ENCODE measurements around the gene EMILIN3.

The EMILIN3 gene

GRCh38 chr20:41366546-41367392 is at the start of gene EMILIN3:
EMILIN3 (minus strand) TSS chr20:41366818; CDS start chr20:41366634, 184 bp downstream.
- no peak for DNase-seq (ENCODE audit: low read depth in 4 of 4, low spot score in 1 of 4)

- no peak for DNase-seq (ENCODE audit: low read depth in 4 of 4, low spot score in 1 of 4)
Observed at GRCh38 chr20:41415191-41415590, 48.6 kb upstream of the EMILIN3 start.

GRCh38 chr20:41413169-41413568 is 46.6 kb upstream of the EMILIN3 start:
- DNase-seq (ENCODE audit: low read depth in 4 of 4, low spot score in 1 of 4): no peak

GRCh38 chr20:41412324-41413120 is 45.9 kb upstream of the EMILIN3 start:
- DNase-seq (ENCODE audit: low read depth in 4 of 4, low spot score in 1 of 4): no peak

- no peak for DNase-seq (ENCODE audit: low read depth in 4 of 4, low spot score in 1 of 4)
Observed at GRCh38 chr20:41411391-41411847, 44.8 kb upstream of the EMILIN3 start.

GRCh38 chr20:41408986-41409385 is 42.4 kb upstream of the EMILIN3 start:
- no peak for DNase-seq (ENCODE audit: low read depth in 4 of 4, low spot score in 1 of 4)

- no peak for DNase-seq (ENCODE audit: low read depth in 4 of 4, low spot score in 1 of 4)
Observed at GRCh38 chr20:41408156-41408794, 41.7 kb upstream of the EMILIN3 start.

- DNase-seq (ENCODE audit: low read depth in 4 of 4, low spot score in 1 of 4): no peak
Observed at GRCh38 chr20:41407607-41408006, 41.0 kb upstream of the EMILIN3 start.

- DNase-seq (ENCODE audit: low read depth in 4 of 4, low spot score in 1 of 4): no peak
Observed at GRCh38 chr20:41406896-41407444, 40.4 kb upstream of the EMILIN3 start.

GRCh38 chr20:41406353-41406752 is 39.7 kb upstream of the EMILIN3 start:
- no peak for DNase-seq (ENCODE audit: low read depth in 4 of 4, low spot score in 1 of 4)

GRCh38 chr20:41405436-41405835 is 38.8 kb upstream of the EMILIN3 start:
- DNase-seq (ENCODE audit: low read depth in 4 of 4, low spot score in 1 of 4): no peak

GRCh38 chr20:41403604-41404003 is 37.0 kb upstream of the EMILIN3 start:
- no peak for DNase-seq (ENCODE audit: low read depth in 4 of 4, low spot score in 1 of 4)

- no peak for DNase-seq (ENCODE audit: low read depth in 4 of 4, low spot score in 1 of 4)
Observed at GRCh38 chr20:41398408-41398807, 31.8 kb upstream of the EMILIN3 start.

- no peak for DNase-seq (ENCODE audit: low read depth in 4 of 4, low spot score in 1 of 4)
Observed at GRCh38 chr20:41395667-41396664, 29.3 kb upstream of the EMILIN3 start.

- DNase-seq (ENCODE audit: low read depth in 4 of 4, low spot score in 1 of 4): no peak
Observed at GRCh38 chr20:41394931-41395666, 28.5 kb upstream of the EMILIN3 start.

- DNase-seq (ENCODE audit: low read depth in 4 of 4, low spot score in 1 of 4): no peak
Observed at GRCh38 chr20:41394081-41394480, 27.5 kb upstream of the EMILIN3 start.

GRCh38 chr20:41393705-41394066 is 27.1 kb upstream of the EMILIN3 start:
- DNase-seq (ENCODE audit: low read depth in 4 of 4, low spot score in 1 of 4): no peak

GRCh38 chr20:41392871-41393704 is 26.5 kb upstream of the EMILIN3 start:
- DNase-seq (ENCODE audit: low read depth in 4 of 4, low spot score in 1 of 4): no peak

- DNase-seq (ENCODE audit: low read depth in 4 of 4, low spot score in 1 of 4): no peak
Observed at GRCh38 chr20:41392295-41392694, 25.7 kb upstream of the EMILIN3 start.
